ENCODE data around the gene PMEPA1. TPM values are rescaled to one million over a fixed set of nuclear protein-coding genes. Genes with fewer than 3 reads are reported as not detected.
A peak's percentile ranks its signal among the peaks of the same experiment; 100 is the strongest.

Gene PMEPA1
- total RNA-seq, 4 donors from 2014 or later, result 10.4 to 37.8 (median 17.4) TPM

- Histone ChIP-seq H3K36me3 (no peaks in the 10 kb centered on the region), H3K27me3 (no peaks in the 10 kb centered on the region), H3K27ac (replicated peaks in 1 of 4) (peak overlapping the region; percentile 75 to 85 (median 79)), H3K4me1 (peaks cover 29 to 45% (median 41%) of the 10 kb centered on the region in 4 donors), H3K9me3 (no peaks in the 10 kb centered on the region), H3K4me3 (peak overlapping the region; percentile 46 to 60 (median 50))
- TF ChIP-seq POLR2A (IDR thresholded peaks at IDR 0.05; ENCODE audit: low read depth), result no peak
- TF ChIP-seq CTCF (IDR thresholded peaks at IDR 0.05), result no peak
- no peak for TF ChIP-seq EP300 (IDR thresholded peaks at IDR 0.05)
- no peak for TF ChIP-seq POLR2AphosphoS5 (IDR thresholded peaks at IDR 0.05)
- no peak for DNase-seq (ENCODE audit: extremely low spot score)
- intact Hi-C loops (cut with DNase I), result loop anchor here (5.0 to 10.0 kb wide), 2 partner anchors 37 to 64 kb away; partner anchors contain the start of gene PMEPA1
- WGBS, result 23% methylated on average over 13 of the region's 13 CpGs
Measured at GRCh38 chr20:57749131-57749690, 39.4 kb upstream of the PMEPA1 start.

GRCh38 chr20:57748601-57749130, 38.9 kb upstream of the PMEPA1 start:
- intact Hi-C loops (cut with DNase I), result loop anchor here (5.0 to 10.0 kb wide), 2 partner anchors 36 to 64 kb away; partner anchors contain the start of gene PMEPA1
- TF ChIP-seq EP300 (IDR thresholded peaks at IDR 0.05), result peak; percentile 45
- TF ChIP-seq CTCF (IDR thresholded peaks at IDR 0.05), result peak in 2 of 3 experiments; percentile 6 to 10
- TF ChIP-seq POLR2AphosphoS5 (IDR thresholded peaks at IDR 0.05), result peak; percentile 64
- no peak for TF ChIP-seq POLR2A (IDR thresholded peaks at IDR 0.05; ENCODE audit: low read depth)
- H3K27me3 ChIP-seq, result no peaks in the 10 kb centered on the region
- H3K4me3 ChIP-seq, result peak overlapping the region; percentile 46 to 60 (median 50)
- 17% methylated on average over 24 of the region's 29 CpGs for WGBS
- DNase-seq (ENCODE audit: extremely low spot score), result no peak
- peak overlapping the region; percentile 75 to 85 (median 79) for H3K27ac ChIP-seq (replicated peaks in 1 of 4)
- no peaks in the 10 kb centered on the region for H3K9me3 ChIP-seq
- peaks cover 24 to 40% (median 37%) of the 10 kb centered on the region in 4 donors for H3K4me1 ChIP-seq
- H3K36me3 ChIP-seq, result no peaks in the 10 kb centered on the region

GRCh38 chr20:57747861-57748481, 38.2 kb upstream of the PMEPA1 start:
- WGBS, result 27% methylated on average over 15 of the region's 18 CpGs
- Histone ChIP-seq H3K27me3 (no peaks in the 10 kb centered on the region), H3K4me1 (peaks cover 24 to 37% (median 36%) of the 10 kb centered on the region in 4 donors), H3K27ac (replicated peaks in 1 of 4) (peak overlapping the region; percentile 75 to 85 (median 79)), H3K36me3 (no peaks in the 10 kb centered on the region), H3K9me3 (no peaks in the 10 kb centered on the region), H3K4me3 (peak overlapping the region; percentile 46 to 60 (median 50))
- no peak for DNase-seq (ENCODE audit: extremely low spot score)
- TF ChIP-seq POLR2A (IDR thresholded peaks at IDR 0.05; ENCODE audit: low read depth) (no peak), CTCF (IDR thresholded peaks at IDR 0.05) (no peak), POLR2AphosphoS5 (IDR thresholded peaks at IDR 0.05) (no peak), EP300 (IDR thresholded peaks at IDR 0.05) (no peak)
- intact Hi-C loops (cut with DNase I), result loop anchor here (5.0 to 10.0 kb wide), 2 partner anchors 36 to 63 kb away; partner anchors contain the start of gene PMEPA1

GRCh38 chr20:57746832-57747404, 37.1 kb upstream of the PMEPA1 start:
- peaks cover 24 to 37% (median 36%) of the 10 kb centered on the region in 4 donors for H3K4me1 ChIP-seq
- H3K36me3 ChIP-seq, result no peaks in the 10 kb centered on the region
- 51% methylated on average over 7 of the region's 7 CpGs for WGBS
- no peaks in the 10 kb centered on the region for H3K27me3 ChIP-seq
- H3K4me3 ChIP-seq, result no peak overlapping the region
- DNase-seq (ENCODE audit: extremely low spot score), result no peak
- intact Hi-C loops (cut with DNase I), result loop anchor here (5.0 to 10.0 kb wide), 2 partner anchors 35 to 62 kb away; partner anchors contain the start of gene PMEPA1
- TF ChIP-seq CTCF (IDR thresholded peaks at IDR 0.05) (no peak), EP300 (IDR thresholded peaks at IDR 0.05) (no peak)
- H3K9me3 ChIP-seq, result no peaks in the 10 kb centered on the region
- peak overlapping the region in 3 of 4 donors; percentile 24 to 85 (median 53) for H3K27ac ChIP-seq (replicated peaks in 1 of 4)
